Pulmonary artery endothelial cell (primary cell): ENCODE measurements around the gene NLRC5. TPM values are rescaled to one million over a fixed set of nuclear protein-coding genes. Genes with fewer than 3 reads are reported as not detected.
A peak's percentile ranks its signal among the peaks of the same experiment; 100 is the strongest.
"Not testable (repeated sequence)": the region's sequence is repeated elsewhere in the genome, so short reads cannot be mapped to it uniquely, and the experiment has no call there.

ENCODE experiments used
- DNase-seq: peaks from one replicate; pipeline ENCODE4 v3.0.0-alpha.2; 2011; ENCODE audit warnings: low read depth, low spot score
- total RNA-seq: library from RNA; depleted of rRNA; stranded (reverse); fragments of >200 nt; gene quantifications from 2 replicates; pipeline ENCODE4 v1.2.3, GENCODE V29; 2014

The NLRC5 gene
- total RNA-seq, 1 donor from 2014 or later, result 10.2 TPM

DNA sequence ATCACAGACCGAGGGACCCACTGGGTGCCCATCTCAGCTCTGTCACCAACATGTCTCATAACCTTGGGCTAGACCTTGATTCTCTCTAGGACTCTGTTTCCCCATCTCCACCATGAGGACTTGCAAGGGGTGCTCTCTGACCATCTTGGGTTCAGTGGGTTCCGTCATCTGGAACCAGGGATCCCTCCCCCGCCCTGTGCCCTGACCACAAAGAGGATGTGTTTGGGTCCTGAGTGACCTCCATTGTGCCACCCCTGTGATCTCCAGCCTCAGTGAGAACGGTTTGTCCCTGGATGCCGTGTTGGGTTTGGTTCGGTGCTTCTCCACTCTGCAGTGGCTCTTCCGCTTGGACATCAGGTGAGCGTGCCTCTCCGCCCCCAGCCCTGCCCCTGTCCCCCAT is 53.9 kb downstream of the NLRC5 start:
- no peak for DNase-seq

- DNase-seq, result no peak
Observed at GRCh38 chr16:57044931-57045693, 55.8 kb downstream of the NLRC5 start.

DNA sequence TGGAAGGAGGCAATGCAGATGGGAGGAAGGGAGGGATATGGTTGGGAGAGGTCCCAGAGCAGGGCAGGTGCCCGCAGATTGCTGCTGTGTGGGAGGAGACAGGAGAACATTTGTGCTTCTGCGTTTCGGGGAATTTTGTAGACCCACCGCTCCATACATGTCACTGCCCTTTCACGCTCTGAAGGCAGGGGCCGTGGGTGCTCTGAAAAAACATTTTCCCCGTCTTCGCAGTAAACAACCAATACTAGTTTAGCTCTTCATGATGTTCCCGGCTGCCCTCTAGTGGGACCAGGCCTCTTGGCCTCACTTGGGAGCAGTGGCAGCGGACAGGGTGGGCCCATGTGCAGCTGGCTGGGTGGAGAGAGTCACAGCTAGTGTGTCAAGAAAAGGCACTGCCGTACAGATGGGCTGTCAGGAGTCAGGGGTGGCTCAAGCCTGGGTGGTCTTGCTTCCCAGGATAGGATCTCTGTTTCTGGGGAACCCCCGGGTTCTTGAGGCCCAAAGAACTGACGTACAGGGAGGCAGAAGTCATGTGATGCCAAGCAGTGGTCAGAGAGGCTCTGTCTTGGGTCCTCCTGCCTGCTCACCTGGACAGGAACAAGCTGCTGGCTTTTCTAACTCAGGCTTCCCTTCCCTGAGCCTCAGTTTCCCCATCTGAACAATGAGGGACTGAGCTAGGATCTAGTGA is 56.5 kb downstream of the NLRC5 start:
- peak; percentile 26 for DNase-seq

GRCh38 chr16:57048095-57048494 is 58.7 kb downstream of the NLRC5 start:
- DNase-seq, result no peak

DNA sequence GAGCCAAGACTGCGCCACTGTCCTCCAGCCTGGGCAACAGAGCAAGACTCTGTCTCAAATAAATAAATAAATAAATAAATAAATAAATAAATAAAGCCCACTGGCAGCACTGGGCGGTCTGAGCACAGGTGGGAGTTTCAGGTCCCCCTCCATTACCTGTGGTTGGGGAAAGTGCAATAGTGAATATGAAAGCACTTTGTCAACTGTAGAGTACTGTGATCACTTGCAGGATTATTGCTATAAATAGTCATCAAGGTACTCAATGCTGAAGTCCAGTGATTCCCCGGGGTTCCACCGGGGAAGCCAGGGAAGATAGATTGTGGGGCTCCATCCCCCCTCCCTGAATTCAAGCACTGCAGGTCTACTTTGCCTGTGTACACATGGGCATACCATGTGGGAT is 60.3 kb downstream of the NLRC5 start:
- no peak for DNase-seq

GRCh38 chr16:57051696-57052228 is 62.4 kb downstream of the NLRC5 start:
- DNase-seq, result no peak

DNA sequence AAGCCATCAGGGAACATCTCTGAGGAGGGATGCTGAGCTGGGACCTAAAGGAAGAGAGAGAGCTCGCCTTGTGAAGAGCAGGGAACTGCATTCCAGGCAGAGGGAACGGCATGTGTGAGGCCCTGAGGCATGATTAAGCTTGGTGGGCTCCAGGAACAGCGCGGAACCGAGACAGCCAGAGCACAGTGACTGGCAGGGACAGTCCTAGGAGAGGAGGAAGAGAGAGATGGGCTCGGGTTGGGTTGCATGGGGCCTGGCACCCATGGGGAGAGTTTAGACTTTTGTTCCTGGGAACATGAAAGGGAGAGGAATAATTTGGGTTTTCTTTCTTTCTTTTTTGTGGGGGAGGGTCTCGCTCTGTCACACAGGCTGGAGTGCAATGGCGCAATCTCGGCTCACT is 63.8 kb downstream of the NLRC5 start:
- no peak for DNase-seq

- no peak for DNase-seq
Observed at GRCh38 chr16:57054338-57054737, 65.0 kb downstream of the NLRC5 start.

DNA sequence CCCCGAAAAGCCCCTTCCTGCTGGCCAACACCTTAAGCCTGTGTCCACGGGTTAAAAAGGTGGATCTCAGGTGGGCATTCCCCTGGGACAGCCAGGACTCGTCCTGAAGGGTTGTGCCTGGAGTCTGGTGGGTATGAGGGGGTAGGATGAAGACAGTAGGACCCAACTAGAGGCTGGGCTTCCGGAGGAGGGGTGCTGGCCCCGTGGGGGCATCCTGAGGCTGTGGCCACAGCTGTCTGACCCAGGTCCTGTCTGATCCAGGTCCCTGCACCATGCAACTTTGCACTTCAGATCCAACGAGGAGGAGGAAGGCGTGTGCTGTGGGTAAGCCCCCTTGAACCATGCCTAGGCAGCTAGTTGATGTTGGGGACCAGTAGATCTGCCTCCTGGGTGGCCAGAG is 65.4 kb downstream of the NLRC5 start:
- no peak for DNase-seq

DNA sequence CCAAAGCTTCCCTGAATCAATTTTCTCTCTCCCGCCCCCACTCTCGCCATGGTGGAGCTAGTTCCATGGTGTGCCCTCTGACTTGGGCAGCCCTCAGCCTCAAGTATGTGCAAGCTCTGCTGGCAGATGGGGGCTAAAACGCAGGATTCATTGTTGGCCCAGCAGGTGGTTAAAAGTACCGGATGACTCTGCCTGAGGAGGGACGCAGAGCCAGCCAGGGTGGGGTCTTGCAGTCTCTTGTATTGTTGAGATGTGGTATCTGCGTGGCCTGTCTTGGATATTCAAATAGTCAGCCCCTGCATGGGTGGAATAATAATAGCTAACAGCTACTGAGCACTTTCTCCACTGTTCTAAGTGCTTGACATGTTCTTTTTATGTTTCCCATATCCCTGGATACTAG is 66.3 kb downstream of the NLRC5 start:
- no peak for DNase-seq

- DNase-seq, result no peak
Observed at GRCh38 chr16:57058291-57058861, 69.0 kb downstream of the NLRC5 start.

DNA sequence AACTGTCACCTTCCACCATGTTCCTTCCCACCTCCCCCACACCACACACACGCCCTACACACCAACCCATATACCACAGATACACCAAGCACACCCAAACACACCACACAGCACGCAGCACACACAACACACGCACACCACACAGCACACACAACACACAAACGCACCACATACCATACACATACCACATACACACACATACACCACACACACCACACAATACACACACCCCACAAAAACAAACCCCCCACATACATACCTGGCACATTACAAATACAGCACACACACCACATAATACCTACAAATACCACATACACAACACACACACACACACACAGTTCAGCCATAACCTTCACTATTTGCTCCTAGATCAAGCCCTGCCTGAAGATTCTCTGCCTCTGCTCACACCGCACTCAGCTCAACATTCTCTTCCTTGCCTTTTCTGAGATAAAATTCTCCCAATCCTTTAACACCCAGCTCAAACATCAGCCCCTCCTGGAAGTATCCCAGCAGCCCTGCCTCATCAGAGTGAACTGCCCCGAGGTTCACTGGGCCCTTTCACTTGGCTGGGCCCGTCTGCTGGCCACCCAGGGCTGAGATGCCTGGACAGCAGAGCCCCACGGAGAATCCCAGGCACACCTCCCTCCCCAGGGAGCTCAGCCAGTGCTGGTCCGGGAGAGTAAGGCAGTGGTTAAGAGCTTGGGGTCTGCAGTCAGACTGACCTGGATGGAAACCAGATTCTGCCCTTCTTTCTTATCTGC is 71.1 kb downstream of the NLRC5 start:
- DNase-seq, result no peak

- peak; percentile 13 for DNase-seq
Observed at GRCh38 chr16:57061084-57061905, 71.9 kb downstream of the NLRC5 start.

DNA sequence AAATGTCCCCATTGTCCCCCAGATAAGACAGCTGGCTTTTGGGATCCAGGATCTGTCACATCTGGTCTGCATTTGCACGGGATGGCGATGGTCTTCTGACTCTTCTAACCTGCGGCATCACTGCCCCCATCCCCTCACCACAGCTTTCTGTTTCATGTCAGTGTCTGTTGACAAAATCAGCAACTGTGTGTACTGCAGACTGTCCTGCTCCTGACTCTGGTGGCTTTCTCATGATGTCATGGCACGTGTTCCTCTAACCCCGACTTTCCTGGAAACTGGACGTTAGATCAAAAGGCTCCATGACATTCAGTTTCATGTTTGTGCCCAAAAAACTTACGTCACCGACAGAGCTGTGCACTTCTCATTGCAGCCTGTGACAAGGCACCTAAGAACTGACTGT is 73.0 kb downstream of the NLRC5 start:
- no peak for DNase-seq

GRCh38 chr16:57063189-57063588 is 73.8 kb downstream of the NLRC5 start:
- not testable (repeated sequence) for DNase-seq

DNA sequence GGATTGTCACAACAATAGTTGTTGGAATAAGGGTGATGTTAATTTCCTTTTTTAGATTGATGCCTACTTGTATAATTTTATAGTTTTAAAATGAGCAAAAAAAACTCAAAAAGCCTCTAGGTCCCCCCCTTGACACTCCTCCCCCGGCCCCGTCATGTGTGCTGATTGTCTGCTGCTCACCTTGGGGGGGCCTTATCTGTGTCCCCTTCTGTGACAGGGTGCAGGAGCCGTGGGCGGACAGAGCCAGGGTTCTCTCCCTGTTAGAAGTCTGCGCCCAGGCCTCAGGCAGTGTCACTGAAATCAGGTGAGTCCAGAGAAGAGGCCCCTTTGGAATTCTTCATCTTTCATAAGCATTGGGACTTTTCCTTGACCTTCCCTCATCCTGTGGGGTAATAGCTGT is 75.6 kb downstream of the NLRC5 start:
- DNase-seq, result no peak

GRCh38 chr16:57066625-57067024 is 77.3 kb downstream of the NLRC5 start:
- DNase-seq, result no peak

GRCh38 chr16:57067347-57067746 is 78.0 kb downstream of the NLRC5 start:
- DNase-seq, result no peak

- DNase-seq, result no peak
Observed at GRCh38 chr16:57069053-57069452, 79.7 kb downstream of the NLRC5 start.

- no peak for DNase-seq
Observed at GRCh38 chr16:57069635-57070370, 80.4 kb downstream of the NLRC5 start.
